Uterus (tissue), 4 donors: Measurements from ENCODE around the gene SBF2. TPM values are rescaled to one million over a fixed set of nuclear protein-coding genes. Genes with fewer than 3 reads are reported as not detected.

Experiments
- DNase-seq, 2 donors: peaks; one replicate each; pipeline ENCODE4 v3.0.0-alpha.2; 2019 to 2020
- H3K27ac ChIP-seq, 2 donors: fragments of 200-600 bp; sonication (generic); 1 replicate in 1 of 2; 2 replicates in 1 of 2; pipeline ENCODE4 v1.5.1; 2016 to 2018
- H3K27me3 ChIP-seq, 2 donors: fragments of 200-600 bp; sonication (generic); one replicate each; pipeline ENCODE4 v1.5.1; 2018 to 2019; ENCODE audit warnings: control low read depth in 1 of 2
- H3K36me3 ChIP-seq, 2 donors: fragments of 200-600 bp; sonication (generic); one replicate each; pipeline ENCODE4 v1.5.1; 2019; ENCODE audit warnings: control low read depth in 1 of 2
- H3K4me1 ChIP-seq, 2 donors: fragments of 200-600 bp; sonication (generic); one replicate each; pipeline ENCODE4 v1.5.1; 2018 to 2019; ENCODE audit warnings: control low read depth in 1 of 2
- H3K4me3 ChIP-seq, 2 donors: fragments of 200-600 bp; sonication (generic); 1 replicate in 1 of 2; 2 replicates in 1 of 2; pipeline ENCODE4 v1.5.1; 2018 to 2019; ENCODE audit warnings: mild to moderate bottlenecking in 1 of 2
- H3K9me3 ChIP-seq, 2 donors: fragments of 200-600 bp; sonication (generic); one replicate each; pipeline ENCODE4 v1.5.1; 2019; ENCODE audit warnings: control low read depth in 1 of 2
- CTCF ChIP-seq, 4 experiments: fragments of 200-600 bp in 2 of 4; fragments of 450-650 bp in 2 of 4; sonication (generic) in 2 of 4; IDR thresholded peaks; one replicate each; pipeline ENCODE4 v1.5.1; 2016 to 2019; ENCODE audit warnings: antibody characterized with exemption in 4 of 4, mild to moderate bottlenecking in 2 of 4, moderate library complexity in 1 of 4
- POLR2A ChIP-seq, 2 donors: fragments of 450-650 bp; IDR thresholded peaks; one replicate each; pipeline ENCODE4 v1.6.1; 2016; ENCODE audit warnings: antibody characterized with exemption in 2 of 2, mild to moderate bottlenecking in 1 of 2, moderate library complexity in 1 of 2
- intact Hi-C: fragments of 100-400 bp; cut with DNase I; formaldehyde crosslinking; loops from one replicate; pipeline ENCODE4 v1.15.1; 2023; ENCODE audit warnings: low total_unique reads
- total RNA-seq, 4 donors: library from RNA; depleted of rRNA in 3 of 4; stranded (reverse); fragments of >200 nt in 3 of 4; gene quantifications; one replicate each; pipeline versions ENCODE4 v1.1.0 to v1.2.4, GENCODE V29; 2014 to 2023
- donor health status: DM: yes; HTN: yes; CAD: no.

Gene SBF2
- total RNA-seq, 4 donors from 2014 or later: 45.0 to 202 (median 98.0) TPM

GRCh38 chr11:10287140-10287539 lies 6.9 kb downstream of the SBF2 start:
- no peaks in the 10 kb centered on the region for H3K27me3 ChIP-seq
- DNase-seq: no peak
- H3K27ac ChIP-seq: no peak overlapping the region
- no peaks in the 10 kb centered on the region for H3K4me1 ChIP-seq
- H3K4me3 ChIP-seq: no peak overlapping the region
- TF ChIP-seq POLR2A (IDR thresholded peaks at IDR 0.05) (no peak), CTCF (IDR thresholded peaks at IDR 0.05) (no peak)
- no peaks in the 10 kb centered on the region for H3K9me3 ChIP-seq
- no peaks in the 10 kb centered on the region for H3K36me3 ChIP-seq
- intact Hi-C loops: no loop called here

DNA sequence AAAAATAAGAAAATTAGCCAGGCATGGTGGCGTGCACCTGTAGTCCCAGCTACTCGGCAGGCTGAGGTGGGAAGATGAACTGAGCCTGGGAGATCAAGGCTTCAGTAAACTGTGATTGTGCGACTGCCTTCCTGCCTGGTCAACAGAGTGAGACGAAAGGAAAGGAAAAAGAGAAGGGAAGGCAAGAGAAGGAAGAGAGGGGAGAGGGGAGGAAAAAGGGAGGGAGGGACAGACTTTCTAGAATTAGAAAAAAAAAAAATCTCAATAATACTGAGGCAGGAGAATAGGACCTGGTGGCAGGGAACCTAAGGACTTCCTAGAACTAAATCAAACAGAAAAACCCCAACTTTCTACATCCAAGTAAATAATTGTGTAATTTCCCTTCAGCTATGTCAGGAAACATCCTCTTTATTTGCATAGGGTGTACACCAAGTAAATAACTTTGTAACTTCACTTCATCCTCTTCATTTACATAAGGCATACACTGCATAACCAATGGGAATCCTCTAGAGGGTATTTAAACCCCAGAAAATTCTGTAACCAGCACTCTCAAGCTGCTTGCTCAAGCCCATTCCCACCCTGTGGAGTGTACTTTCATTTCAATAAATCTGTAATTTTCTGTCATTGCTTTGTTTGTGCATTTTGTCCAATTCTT lies 8.7 kb downstream of the SBF2 start:
- no peaks in the 10 kb centered on the region for H3K4me1 ChIP-seq
- no peak for DNase-seq
- TF ChIP-seq POLR2A (IDR thresholded peaks at IDR 0.05) (no peak), CTCF (IDR thresholded peaks at IDR 0.05) (no peak)
- H3K27me3 ChIP-seq: no peaks in the 10 kb centered on the region
- no peak overlapping the region for H3K4me3 ChIP-seq
- intact Hi-C loops: no loop called here
- no peaks in the 10 kb centered on the region for H3K36me3 ChIP-seq
- no peak overlapping the region for H3K27ac ChIP-seq
- H3K9me3 ChIP-seq: no peaks in the 10 kb centered on the region

DNA sequence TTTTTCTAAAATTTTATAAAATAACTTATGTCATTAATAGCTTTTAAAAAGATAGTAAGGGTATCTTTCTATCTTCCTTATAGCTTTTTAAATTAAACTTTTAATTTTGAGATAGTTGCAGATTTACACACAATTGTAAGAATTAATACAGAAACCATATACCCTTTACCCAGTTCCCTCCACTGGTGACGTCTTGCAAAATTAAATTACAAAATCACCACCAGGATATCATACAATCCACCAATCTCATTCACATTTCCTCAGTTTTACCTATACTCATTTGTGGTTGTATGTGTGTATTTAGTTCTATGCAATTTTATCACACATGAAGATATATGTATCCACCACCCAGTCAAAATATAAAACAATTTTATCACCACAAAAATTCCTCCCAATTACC lies 10.0 kb downstream of the SBF2 start:
- no peak overlapping the region for H3K27ac ChIP-seq
- intact Hi-C loops: no loop called here
- no peak overlapping the region for H3K4me3 ChIP-seq
- H3K36me3 ChIP-seq: no peaks in the 10 kb centered on the region
- H3K27me3 ChIP-seq: no peaks in the 10 kb centered on the region
- H3K4me1 ChIP-seq: no peaks in the 10 kb centered on the region
- no peaks in the 10 kb centered on the region for H3K9me3 ChIP-seq
- TF ChIP-seq POLR2A (IDR thresholded peaks at IDR 0.05) (no peak), CTCF (IDR thresholded peaks at IDR 0.05) (no peak)
- DNase-seq: no peak

DNA sequence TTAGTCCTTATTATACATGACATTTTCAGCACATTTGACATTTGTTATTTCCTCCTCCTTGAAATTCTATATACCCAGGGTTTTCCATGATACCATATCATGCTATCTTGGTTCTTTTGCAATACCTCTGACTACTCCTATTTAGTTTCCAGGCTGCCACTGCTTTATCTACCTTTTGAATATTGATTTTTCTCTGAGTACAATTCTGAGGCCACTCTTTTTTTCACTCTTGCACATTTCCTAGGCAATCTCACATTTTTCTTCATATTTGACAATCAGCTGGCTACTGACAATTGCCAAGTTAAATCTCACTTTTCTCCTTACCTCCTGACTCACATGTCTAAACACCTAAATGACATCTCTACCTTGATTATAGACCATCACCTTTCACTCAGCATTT lies 11.9 kb downstream of the SBF2 start:
- no peak for TF ChIP-seq CTCF (IDR thresholded peaks at IDR 0.05)
- no peak for TF ChIP-seq POLR2A (IDR thresholded peaks at IDR 0.05)
- Histone ChIP-seq H3K9me3 (no peaks in the 10 kb centered on the region), H3K4me1 (no peaks in the 10 kb centered on the region), H3K27ac (no peak overlapping the region), H3K4me3 (no peak overlapping the region), H3K36me3 (no peaks in the 10 kb centered on the region), H3K27me3 (no peaks in the 10 kb centered on the region)
- intact Hi-C loops: no loop called here
- no peak for DNase-seq

GRCh38 chr11:10275714-10276113 lies 18.3 kb downstream of the SBF2 start:
- no peaks in the 10 kb centered on the region for H3K4me1 ChIP-seq
- intact Hi-C loops: no loop called here
- TF ChIP-seq CTCF (IDR thresholded peaks at IDR 0.05) (no peak), POLR2A (IDR thresholded peaks at IDR 0.05) (no peak)

More at GRCh38 chr11:10275714-10276113, 18.3 kb downstream of the SBF2 start:
- H3K36me3 ChIP-seq: no peaks in the 10 kb centered on the region
- no peak overlapping the region for H3K4me3 ChIP-seq
- no peak overlapping the region for H3K27ac ChIP-seq
- DNase-seq: no peak
- H3K9me3 ChIP-seq: no peaks in the 10 kb centered on the region
- no peaks in the 10 kb centered on the region for H3K27me3 ChIP-seq
